IPS-NIHi7 (cell line): Measurements from ENCODE around the gene EMILIN2.

ENCODE experiments used
- DNase-seq: peaks from one replicate; pipeline ENCODE4 v3.0.0; 2012; ENCODE audit warnings: mixed read lengths; ENCODE audit errors: extremely low spot score

The EMILIN2 gene

DNA sequence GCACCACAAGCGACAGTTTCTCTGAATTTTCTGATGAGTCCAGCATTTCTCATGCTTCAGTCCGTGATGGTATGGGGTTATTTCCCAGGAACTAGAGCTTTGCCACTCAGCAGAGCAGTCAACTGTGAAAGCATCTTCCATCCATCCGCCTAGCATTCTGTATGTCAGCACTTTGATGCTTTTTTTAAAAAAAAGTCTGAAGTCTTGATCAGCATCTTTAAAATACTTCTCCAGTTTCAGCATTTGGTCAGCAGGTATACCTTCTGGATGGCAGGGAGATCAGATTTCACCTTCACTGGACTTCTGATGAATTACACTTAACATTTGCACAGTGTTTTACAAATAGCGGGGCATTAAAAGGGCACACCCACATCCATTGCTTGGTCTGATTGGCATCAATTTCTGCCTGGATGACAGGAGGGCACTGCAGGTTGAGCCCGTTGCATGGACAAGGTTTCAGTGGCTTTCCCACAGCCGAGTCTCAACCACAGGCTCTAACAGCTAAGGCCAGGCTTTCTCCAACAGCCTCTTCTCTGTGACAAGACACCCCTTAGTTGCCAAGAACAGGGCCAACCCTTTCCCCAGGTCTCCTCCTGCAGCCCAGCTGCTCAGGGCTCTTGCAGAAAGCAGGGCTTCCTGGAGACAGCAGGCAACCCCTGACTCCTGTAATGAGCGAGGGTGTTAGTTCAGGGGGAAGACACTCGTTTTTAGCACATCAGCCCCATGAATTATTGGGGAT is 54.0 kb downstream of the EMILIN2 start:
- DNase-seq: no peak

DNA sequence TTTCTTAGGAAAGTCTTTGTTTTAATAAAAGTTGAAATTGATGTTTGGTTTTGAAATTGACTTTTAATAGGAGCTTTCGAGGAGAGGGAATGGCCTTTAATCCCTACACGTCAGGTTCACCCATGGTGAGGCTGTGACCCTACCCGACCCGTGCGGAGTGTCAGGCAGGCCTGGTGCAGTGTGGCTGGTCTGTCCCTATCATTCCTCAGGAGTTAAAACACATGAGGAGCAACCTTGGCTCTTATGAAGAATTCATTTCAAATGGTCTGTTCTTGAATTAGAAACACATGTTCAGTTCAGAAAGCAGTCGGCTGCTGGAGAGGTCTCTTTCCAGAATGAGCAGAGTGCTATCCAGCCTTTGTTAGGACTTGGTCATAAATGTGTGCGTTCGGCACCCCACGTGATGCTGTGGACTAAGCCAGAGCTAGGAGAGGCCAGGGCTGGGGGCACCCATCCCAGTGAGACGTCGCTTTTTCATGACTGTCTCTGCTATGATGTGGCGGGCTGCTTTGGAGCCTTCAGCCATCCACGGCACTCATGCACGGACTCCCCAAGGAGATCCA is 54.7 kb downstream of the EMILIN2 start:
- DNase-seq: no peak

DNA sequence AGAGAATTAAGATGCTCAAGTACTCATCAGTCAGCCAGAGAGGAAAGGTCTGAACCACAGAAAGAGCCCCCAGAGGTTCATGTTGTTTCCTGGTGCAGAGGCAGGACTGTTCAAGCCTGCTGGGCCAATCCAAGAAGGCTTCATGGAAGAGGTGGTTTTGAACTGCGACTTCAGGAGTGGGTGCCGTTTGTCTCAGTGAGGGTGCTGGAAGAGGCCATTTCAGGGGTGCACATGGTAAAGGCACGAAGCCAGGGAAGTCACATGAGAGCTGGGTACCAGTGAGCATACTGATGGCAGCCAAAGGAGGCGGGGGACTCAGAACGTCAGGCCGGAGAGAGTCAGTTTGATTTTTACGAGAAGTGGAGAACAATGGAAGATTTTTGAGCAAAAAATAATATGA is 55.5 kb downstream of the EMILIN2 start:
- no peak for DNase-seq

DNA sequence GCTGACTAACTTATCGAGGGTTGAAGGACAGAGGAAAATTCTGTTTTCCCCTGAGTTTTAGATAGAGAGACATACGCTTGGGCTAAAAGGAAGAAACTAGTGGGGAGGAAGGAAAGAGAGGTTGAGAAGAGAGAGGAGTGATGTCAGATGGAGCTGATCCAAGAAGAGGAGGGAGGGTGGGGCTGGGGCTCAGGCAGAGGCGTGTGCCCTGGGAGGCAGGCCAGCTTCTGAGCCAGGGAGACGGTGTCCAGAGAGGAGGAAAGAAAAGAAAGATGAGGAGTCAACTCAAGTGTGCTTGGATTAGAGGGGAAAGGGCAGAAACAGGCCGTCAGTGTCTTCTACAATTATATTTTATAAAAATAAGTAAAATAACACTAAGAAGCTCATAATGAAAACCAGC is 56.2 kb downstream of the EMILIN2 start:
- DNase-seq: no peak

DNA sequence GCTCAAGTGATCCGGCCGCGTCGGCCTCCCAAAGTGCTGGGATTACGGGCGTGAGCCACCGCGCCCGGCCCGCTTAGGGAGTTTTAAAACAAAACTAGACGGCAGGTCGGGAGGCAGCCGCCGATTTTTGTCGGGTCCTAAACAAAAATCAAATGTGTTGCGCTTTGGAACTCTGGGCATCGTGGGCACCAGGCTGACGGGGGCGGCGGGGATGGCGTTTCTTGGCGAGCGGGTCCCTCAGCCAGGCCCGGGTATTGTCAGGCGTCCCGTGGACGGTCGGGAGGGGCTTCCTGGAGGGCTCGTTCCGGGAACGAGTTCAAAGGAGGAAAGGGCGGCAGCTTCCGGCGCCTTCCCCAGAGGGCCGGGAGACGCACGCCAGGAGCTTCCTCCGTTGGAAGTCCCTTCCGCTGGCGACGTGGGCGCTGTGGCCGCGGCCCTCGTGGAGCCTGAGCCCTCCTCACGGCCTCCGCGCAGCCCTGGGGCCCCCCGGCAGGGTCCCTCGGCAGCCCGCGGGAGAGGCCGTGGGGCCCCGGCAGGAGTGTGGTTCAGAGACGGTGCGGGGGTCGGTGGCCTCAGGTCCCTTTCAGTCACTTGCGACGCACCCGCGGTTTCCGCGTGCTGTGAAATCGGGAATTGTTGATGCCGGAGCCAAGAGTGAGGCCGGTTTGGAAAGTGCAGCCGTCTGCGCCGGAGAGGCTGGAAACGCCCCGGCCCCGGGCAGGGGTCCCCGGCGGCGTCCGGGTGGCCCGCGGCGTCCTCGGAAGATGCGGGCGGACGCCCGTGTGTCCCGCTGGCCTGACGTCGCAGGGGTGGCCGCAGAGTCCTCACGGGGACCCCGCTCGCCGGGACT is 59.3 kb downstream of the EMILIN2 start:
- DNase-seq: peak; percentile 79

DNA sequence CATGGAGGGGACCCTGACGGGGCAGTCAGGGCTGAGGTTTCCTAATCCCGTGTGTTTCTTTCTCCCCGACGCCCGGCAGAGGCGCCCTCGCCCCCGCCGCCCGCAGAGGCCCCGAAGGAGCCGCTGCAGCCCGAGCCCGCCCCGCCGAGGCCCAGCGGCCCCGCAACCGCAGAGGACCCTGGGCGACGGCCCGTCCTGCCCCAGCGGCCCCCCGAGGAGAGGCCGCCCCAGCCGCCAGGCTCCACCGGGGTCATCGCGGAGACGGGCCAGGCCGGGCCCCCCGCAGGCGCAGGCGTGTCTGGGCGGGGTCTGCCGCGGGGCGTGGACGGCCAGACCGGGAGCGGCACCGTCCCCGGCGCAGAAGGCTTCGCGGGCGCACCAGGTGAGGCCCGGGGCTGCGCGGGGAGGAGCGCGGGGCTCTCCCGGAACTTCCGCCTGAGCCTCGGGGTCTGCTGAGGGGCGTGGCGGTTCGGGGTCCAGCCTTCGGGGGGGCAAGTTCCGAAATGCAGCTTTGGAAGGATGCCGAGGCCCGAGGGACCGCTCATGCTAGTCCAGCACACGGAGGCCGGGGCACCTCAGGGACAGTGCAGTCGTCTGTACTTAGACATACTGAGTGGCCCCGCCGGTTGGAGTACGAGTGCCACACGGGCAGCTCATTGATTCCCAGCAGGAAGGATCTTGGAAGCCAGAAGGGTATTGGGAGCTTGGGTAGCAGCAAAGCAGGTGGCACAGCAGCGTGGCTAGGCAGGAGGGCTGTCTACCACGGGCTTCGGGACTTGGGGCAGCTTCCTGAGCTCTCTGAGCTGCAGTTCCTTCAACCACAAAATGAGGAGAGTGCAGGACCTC is 60.1 kb downstream of the EMILIN2 start:
- peak; percentile 72 for DNase-seq

DNA sequence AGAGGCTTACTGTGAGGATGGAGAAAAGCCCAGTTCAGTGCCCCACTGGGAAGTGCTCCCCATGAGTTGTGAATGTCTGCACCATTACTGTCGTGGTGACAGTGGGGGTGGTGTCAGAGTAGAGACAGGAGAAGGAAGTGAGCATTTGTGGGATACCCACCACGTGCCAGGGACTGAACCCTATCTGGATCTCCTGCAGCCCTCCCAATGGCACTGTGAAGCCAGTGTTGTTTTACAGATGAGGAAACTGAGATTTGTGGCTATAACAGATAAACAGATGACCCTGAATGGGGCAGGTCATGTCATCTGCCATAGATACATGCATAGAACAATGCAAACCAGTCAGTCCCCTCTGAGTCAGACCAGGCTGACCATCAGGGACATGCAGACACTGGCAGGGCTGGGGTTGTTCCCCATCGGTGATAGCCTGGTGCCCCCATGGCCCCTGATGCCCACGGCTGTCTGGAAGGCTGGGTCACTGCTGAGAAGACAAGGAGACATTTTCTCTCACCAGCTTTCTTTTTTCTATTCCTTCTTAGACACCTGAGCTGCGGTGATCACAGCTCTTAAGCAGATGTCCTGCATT is 60.8 kb downstream of the EMILIN2 start:
- DNase-seq: no peak

DNA sequence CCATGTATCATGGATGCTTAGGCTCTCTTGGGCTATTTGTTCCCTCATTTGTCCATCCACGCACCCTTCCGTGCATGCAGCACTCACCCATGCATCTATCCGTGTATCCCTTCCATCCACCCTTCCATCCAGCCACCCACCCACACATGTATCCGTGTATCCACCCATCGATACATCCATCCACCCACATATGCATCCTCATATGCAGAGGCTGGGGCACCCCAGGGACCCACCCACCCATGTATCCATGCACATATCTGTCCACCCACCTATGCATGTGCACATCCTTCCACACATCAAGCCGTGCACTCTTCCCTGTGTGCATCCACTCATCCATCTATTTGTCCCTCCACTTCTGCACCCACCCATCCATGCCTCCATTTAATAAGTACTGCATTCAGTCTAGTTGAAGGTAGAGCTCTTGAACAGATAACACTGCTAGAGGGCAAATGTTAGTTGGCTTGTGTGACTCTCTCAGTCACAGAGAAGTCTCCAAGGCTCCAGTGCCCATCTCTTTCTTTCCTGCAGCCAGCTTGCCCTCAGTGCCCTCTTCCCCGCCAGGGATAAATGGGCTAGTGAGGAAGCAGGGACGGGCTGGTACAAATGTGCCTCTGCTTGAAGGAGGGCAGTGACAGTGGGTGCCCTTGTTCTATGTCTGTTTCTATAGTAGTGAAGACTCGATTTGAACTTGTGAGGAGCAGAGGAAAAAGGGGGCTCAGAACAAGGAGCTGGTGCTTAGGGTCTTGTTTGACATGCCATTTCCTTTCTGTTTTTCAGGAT is 61.5 kb downstream of the EMILIN2 start:
- no peak for DNase-seq

DNA sequence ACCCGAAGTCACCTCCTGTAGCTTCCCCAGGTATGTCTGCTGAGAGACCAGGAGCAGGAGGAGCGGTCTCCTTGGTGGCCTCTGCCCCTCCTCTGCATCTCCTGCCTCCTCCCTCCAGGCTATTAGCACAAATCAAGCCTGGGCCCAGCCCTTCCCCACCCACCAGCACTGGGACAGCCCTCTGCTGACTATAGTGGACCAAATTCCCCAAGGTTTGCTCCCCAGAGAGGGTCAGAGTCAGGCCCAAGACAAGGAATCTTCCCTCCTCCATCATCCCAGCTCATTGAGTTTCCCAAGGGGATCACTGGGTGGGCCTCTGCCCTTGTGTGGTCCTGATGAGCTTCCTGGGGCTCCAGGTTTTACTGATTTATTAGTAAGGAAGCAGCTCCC is 62.1 kb downstream of the EMILIN2 start:
- DNase-seq: no peak

DNA sequence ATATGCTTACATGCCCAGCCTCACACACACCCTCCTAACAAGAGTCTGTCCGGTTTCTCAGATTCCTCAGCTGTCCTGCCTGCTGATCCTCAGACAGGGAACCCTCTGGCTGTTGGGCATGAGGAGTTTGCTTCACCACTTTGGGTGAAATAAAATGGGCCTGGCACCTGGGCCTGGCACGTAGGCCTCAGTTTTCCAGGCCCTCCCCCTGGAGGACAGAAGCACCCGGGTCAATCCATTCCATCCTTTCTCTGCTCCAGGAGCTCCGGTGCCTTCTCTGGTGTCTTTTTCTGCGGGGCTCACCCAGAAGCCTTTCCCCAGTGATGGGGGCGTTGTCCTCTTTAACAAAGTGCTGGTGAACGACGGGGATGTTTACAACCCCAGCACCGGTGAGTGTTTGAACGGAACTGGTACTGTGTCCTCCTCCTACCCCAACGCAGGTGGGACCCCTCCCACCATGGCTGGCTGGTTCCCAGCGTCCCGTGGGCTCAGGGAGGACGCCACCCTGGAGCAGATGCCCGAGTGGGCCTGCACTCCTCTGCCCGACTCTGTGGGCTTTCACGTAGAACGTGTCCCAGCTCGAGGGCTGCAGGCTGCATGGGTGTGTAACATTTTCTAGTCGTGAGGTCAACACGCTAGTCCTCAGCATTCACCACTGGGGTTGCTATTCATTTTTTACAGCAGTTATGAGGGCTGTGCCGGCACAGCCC is 62.8 kb downstream of the EMILIN2 start:
- no peak for DNase-seq

DNA sequence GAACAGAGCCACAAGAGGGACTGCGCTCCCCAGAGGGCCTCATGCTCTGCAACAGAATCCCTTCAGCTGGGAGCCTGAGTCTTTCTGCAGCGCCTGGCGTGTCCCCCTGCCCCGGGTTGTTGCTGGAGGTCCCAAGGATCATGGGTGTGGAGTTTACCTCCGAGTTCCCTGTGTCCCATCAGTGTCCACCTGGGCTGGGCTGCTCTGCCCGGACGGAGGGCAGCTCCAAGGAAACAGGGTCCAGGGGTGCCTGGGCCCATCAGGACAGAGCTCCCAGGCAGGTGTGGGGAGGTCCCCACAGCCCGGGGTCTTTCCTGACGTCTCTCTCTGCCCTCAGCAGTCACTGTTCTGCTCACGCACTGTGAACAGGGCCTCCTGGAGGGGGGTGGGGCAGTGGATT is 63.5 kb downstream of the EMILIN2 start:
- no peak for DNase-seq

DNA sequence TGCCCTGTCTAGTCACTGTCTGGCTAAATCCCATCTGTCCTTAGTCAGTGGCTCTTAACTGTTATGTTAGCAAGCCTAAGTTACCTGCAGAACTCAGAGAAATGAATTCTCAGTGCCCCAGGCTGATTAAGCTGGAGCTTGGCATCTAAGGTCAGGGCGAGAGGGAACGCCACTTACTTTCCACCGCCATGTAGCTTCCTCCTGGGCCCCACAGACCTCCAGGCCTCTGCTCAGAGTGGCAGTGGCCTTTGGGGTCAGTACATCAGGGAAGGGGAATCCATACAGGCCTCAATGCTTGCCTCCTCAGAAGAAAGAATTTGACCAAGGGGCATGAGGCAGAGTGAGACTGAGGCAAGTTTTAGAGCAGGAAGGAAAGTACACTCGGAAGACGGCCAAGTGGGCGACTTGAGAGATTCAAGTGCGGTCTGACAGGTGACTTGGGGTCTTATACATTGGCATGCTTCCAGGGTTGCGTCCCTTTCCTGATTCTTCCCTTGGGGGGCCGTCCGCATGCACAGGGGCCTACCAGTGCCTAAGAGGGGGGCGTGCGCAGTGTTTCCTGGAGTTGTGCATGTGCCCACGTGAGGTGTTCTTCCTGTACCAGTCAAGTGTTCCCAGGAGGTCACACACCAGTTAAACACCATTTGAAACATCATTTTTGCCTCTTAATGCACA is 64.1 kb downstream of the EMILIN2 start:
- no peak for DNase-seq

DNA sequence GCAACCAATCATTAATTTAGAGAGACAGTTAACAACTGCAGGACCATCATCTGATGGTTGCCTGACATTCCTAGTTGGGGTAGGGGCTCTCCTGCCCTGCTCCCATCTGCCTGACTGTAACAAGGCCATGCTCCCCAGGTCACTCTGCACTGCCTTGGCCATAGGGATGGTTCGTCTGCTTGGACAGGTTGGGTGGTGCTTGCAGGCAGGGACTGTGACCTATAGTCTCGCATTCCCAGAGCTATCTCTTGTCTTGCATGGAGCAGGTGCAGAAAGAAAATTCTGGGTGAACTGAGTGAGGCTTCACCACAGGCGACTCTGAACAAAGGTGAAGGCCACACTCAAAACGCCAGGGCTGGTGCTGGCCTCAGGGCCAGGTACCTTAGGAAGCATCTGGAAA is 64.7 kb downstream of the EMILIN2 start:
- DNase-seq: no peak

DNA sequence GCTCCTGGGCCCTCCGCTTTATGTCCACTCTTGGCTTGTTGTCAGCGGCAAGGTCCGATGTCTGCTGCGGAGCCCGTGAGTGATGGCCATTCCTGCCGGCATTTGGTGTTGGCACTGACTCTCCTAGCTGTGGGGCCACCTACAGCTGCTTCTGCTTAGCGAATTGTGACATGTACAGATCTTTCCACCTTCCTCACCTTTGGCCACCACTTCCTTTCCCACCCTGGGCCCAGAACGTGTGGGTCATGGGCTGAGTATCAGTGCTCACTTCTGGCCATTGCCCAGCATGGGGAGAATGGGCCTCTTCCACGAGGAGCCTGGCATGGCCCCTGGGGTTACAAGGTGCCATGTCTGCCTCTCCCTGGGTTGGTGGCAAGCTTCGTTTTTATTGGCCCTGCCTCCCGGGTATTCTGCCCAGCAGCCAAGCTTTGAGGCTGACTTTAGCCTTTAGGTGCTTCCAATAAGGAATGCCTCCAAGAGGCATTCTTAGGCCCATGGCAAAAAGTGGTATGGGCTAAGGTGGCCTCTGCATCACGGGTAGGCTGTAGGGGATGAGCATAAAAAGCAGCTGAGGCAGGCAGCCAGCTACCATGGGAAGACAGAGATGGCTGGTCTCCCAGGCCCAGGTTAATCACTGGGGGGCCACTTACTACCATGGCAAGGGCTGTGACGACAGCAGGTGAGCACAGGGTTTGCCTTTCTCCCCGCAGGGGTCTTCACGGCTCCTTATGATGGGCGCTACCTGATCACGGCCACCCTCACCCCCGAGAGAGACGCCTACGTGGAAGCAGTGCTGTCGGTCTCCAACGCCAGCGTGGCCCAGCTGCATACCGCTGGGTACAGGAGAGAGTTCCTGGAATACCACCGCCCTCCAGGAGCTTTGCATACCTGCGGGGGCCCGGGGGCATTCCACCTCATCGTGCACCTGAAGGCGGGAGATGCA is 65.8 kb downstream of the EMILIN2 start:
- DNase-seq: no peak

DNA sequence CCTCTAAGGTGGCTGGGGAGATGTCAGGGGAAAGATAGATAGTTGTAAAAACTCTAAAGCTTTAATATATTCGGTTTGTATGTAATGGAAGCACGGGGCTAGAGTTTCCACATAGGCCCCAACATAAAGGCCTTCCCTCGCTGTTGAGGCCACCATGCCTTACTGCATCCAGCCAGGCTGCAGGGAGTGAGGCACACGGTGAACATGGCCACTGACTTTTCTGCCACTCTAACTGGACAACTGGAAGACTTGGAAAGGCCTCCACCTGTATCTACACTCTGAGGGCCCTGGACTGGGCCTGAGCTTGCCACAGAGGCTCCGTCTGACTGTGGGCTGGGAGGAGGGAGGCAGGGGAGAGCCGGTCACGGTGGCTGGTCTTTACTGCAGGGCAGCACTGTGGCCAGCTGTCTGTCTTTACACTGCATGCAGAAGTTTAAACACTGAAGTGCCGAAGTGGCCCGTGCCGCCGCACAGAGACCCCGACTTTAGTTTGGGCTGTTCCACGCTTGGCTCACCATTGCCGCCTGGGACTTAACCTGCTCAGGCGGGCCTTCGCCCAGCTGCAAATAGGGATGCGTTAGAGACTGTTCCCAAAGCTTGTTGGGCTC is 66.7 kb downstream of the EMILIN2 start:
- DNase-seq: no peak

DNA sequence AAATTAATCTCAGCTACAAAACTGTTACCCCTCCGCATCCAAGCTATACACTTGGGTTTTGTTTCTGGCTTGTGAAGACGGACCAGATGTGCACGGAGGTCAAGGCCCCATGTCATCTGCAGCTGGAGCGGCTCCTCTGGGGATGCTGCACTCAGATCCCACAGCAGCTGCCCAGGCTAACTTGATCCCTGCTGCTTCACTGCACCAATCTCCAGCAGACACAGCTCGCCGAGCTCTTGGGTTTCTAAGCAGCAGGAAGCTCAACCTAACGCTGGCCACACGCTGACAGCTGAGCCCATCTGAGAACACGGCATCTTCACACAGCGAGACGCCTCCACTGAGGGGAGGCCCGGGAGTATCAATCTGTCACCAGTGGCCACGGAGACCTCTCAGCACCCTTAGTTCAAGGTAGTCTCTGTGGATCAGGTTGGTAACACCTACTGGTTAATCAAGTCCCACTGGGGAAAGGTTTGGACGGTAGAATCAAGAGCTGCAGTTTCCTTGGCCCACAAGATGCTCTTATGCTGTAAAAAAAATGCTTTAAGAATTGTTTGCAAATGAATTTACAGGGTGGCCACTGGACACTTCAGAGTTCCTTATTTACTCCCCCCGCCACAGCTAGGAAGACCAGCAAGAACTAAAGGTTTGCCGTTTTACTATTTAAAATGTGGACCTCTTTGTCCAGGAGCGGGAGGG is 67.5 kb downstream of the EMILIN2 start:
- DNase-seq: no peak

DNA sequence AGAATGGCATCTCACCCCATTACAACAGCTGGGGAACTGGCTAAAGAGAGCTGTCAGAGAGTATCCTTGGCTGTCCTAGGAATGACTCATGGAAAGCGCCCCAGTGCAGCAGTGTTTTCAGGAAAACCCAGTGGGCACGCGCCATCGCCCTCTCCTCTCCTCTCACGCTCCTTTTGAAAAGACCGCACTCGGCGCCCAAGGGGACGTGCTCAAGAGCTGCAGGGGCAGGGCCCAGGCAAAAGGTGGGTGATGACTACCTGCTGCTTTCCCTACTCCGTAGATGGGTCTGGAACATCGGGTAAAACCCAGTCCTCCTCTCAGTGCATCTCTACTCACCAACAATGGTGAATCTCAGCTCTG is 68.1 kb downstream of the EMILIN2 start:
- no peak for DNase-seq
